G401.6 (cell line): Measurements from ENCODE around the gene BACE1.
"Not testable (repeated sequence)": the region's sequence is repeated elsewhere in the genome, so short reads cannot be mapped to it uniquely, and the experiment has no call there.

Experiments
- FAIRE-seq: peaks from 2 replicates; lab custom pipeline; 2012; peaks lifted over from hg19 to GRCh38; lab: Jason Lieb, UNC

Gene BACE1

DNA sequence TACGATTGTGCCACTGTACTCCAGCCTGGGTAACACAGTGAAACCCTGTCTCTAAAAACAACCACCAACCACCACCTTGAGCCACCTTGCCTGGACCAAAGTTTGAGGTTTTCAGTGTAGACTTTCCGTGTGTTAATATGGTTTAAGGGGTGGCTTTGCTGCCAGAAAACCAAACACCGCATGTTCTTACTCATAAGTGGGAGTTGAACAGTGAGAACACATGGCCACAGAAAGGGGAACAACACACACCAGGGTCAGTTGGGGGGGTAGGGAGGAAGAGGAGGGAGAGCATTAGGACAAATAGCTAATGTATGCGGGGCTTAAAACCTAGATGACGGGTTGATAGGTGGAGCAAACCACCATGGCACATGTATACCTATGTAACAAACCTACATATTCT, 43.9 kb downstream of the BACE1 start:
- not testable (repeated sequence) for FAIRE-seq

DNA sequence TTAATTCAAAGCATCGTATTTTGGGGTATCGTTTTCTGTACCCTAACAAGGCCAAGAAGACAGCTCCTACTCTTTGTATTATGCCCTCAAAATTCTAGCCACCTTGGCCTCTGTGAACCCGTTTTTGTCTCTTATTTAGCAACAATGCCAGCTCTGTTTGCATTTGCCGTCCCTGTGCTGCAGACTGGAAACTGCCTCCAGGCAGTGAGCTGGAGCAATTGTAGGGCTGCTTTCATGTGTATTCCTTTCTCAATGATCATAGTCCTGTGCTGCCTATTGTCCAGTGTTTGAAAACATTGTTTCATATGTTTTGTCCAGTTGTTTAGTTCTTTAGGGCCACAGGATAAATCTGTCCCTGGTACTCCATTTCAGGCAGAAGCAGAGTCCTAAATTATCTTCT, 44.8 kb downstream of the BACE1 start:
- no peak for FAIRE-seq

DNA sequence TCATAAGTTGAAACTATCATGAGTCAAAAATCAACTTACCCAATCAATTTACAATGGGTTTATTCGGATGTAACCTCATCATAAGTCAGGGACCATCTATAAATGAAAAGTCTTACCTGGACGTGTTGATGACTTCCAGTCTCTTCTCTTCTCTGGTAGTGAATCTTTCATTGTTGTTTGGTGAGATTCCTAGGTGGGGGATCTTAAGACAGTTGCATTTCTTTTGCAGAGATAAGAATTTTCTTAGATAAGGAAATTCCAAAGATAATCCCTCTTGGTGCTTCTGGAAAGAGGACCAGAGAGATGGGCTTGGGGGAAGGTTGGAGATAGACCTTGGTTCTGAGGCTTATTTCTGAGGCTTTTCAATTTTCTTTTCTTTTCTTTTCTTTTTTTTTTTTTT, 46.2 kb downstream of the BACE1 start:
- no peak for FAIRE-seq

DNA sequence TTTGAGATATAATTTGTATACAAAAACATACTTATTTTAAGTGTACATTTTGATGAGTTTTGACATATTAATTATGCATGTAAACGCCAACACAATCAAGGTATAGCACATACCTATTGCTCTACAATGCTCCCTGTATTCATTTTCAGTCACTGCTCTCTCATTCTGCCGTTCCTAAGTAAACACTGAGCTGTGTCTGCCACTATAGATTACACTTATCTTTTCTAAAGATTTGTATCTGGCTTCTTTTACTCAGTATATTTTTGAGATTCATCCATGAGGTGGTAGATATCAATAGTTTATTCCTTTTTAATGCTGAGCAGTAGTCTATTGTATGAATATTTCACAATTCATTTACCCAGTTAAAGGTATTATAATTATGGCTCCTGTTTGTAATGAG, 50.3 kb downstream of the BACE1 start:
- FAIRE-seq = no peak

DNA sequence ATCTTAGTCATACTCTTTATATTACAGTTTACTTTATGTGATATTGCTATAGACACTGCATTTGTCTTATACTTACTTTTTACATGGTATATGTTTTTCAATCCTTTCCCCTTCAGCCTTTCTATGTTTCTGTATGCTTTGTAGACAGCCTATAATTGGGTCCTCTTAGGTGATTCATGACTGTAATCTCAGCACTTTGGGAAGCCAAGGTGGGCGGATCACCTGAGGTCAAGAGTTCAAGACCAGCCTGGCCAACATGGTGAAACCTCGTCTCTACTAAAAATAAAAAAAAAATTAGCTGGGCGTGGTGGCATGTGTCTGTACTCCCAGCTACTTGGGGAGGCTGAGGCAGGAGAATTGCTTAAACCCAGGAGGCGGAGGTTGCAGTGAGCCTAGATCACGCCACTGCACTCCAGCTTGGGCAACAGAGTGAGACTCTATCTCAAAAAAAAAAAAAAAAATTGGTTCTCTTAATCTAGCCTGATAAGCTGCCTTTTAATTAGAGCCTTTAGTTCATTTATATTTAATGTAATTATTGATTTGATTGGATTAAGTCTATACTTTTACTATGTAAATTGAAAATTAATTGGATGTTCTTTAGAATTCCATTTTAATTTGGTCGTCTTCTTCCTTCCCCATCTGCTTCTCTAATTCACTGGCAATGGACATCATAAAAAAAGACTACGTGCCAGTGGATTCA, 51.3 kb downstream of the BACE1 start:
- FAIRE-seq = not testable (repeated sequence)

GRCh38 chr11:117259417-117259816, 56.6 kb downstream of the BACE1 start:
- FAIRE-seq = no peak

DNA sequence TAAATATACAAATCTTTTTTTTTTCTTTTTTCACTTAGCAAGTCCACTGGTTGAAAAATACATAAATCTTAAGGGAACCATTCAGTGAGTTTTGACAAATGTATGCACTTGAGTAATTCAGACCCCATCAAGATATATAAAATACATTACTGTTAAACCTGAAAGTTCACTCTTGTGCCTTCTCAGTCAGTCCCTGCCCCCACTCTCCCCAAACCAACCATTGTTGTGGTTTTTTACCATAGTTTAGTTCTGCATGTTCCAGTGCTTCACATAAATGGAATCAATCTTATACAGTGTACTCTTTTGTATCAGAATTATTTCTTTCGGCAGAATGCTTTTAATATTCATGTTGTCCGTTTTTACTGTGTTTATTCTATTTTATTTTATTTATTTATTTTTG, 57.5 kb downstream of the BACE1 start:
- no peak for FAIRE-seq

DNA sequence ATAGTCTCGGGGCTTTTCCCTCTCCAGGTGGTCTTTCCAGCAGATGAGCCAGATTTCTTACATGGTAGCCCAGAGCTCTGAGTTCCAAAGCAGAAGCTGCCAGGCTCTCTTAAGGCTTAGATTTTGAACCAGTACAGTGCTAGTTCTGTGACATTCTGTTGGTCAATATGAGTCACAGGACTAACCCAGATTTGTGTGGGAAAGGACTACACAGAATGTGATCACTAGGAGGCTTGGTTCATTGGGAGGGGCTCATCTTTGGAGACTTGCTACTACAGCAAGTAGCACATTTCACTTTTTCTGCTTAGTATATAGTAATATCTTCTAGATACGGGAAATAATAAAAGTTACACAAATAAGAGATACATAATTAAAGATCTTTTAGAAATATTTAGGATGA, 59.5 kb downstream of the BACE1 start:
- FAIRE-seq = no peak

- FAIRE-seq = no peak
Observed at GRCh38 chr11:117255966-117256365, 60.1 kb downstream of the BACE1 start.

DNA sequence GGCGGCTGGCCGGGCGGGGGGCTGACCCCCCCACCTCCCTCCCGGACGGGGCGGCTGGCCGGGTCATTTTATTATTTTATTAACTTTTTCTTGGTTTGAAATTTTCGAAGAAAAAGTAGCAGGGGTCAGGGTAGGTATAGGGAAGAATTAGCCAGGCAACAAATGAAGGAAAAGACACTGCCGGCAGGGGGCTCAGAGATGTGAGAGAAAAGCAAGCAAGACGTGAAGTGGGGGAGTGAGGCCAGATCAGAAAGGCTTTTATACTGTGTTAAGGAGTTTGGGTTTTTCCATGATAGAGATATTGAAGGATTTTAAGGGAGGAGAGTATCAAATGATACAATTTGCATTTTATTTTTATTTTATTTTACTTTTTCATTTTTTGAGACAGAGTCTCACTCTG, 64.5 kb downstream of the BACE1 start:
- no peak for FAIRE-seq

DNA sequence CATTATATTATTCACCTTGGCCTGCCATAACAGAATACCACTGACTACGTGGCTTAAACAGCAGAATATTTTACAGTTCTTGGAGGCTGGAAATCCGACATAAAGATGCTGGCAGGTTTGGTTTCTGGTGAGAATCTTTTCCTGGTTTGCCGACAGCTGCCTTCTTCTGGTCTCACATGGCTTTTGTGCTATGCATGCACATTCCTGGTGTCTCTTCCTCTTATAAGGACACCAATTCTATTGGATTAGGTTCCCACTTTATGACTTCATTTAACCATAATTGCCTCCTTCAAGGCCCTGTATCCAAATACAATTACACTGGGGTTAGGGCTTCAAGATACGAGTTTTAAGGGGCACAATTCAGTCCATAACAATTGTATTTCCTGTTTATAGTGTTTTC, 66.5 kb downstream of the BACE1 start:
- FAIRE-seq = no peak

DNA sequence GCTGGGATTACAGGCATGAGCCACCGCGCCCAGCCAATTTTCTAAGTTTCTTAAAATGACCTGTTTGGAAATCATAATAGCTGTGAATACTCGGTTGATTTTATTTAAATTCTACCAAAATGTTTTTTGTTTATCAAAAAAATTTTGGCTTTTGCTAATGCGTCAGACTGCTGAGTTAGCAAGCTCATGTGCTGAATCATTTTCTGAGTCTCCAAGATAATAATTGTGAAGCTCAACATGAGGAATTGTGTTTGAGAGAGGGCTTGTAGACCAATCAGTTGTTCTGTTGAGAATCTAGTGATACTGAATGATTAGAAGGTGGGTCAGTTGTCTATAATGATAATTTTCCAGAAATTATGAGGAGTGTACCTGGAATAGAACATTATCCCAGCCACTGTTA, 67.7 kb downstream of the BACE1 start:
- no peak for FAIRE-seq

GRCh38 chr11:117239295-117239694, 76.8 kb downstream of the BACE1 start:
- FAIRE-seq = peak; percentile 60

DNA sequence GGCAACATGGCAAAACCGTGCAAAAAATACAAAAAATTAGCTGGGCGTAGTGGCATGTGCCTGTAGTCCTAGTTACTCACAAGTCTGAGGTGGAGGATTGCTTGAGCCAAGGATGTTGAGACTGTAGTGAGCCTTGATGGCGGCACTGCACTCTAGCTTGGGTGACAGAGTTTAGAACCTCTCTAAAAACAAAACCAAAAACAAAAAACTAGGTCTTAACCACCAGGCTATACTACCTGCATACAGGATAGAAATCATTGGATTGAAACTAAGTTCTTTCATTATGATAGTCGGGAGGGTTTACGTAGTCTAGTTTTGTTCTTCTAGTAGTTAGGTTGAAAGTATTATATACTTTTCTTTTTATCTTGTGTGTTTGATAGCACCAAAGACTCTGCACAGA, 77.8 kb downstream of the BACE1 start:
- no peak for FAIRE-seq
